Raji (cell line): Measurements from ENCODE around the gene SSC5D.

Experiments
- POLR2A ChIP-seq: IDR thresholded peaks from 2 replicates; pipeline ENCODE4 v1.6.1; 2011; ENCODE audit warnings: low read depth, low read length, control low read depth; ENCODE audit not compliant: insufficient read depth

SSC5D gene

DNA sequence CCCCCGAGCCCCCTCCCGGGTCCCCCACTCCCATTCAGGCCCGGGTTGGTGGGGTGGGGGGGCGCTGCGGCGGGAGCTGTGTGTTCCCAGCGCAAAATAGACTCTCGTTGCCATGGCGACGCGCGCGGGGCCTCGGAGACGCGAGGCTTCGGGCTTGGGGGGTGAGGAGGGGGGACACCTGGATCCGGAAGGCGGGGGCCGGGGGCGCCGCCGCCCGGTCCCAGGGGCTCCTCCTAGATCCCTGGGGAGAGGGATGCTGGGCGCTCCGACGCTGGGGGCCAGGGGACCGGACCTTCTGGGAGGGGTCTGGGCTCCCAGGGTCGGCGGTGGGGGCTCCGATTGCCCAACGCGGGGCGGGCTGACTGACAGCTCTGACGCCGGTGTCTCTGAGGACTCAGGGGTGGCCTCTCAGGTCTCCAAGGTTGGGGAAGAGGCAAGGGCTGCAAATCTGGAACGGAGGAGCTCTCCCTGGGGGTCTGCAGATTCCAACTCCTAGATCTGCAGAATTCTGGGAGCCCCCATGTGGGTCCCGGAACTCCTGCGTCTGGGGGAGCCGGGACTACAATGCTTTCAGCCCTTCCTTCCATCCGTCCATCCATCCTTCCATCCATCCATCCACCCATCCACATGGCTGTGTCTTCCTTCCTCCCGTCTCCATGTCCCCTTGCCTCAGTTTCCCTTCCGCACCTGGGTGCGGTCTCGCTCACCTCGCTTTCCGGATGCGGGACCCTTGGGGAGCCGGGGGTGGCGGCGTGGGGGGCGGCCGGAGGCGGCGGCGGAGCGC, 36.1 kb upstream of the SSC5D start:
- TF ChIP-seq POLR2A, result no peak

DNA sequence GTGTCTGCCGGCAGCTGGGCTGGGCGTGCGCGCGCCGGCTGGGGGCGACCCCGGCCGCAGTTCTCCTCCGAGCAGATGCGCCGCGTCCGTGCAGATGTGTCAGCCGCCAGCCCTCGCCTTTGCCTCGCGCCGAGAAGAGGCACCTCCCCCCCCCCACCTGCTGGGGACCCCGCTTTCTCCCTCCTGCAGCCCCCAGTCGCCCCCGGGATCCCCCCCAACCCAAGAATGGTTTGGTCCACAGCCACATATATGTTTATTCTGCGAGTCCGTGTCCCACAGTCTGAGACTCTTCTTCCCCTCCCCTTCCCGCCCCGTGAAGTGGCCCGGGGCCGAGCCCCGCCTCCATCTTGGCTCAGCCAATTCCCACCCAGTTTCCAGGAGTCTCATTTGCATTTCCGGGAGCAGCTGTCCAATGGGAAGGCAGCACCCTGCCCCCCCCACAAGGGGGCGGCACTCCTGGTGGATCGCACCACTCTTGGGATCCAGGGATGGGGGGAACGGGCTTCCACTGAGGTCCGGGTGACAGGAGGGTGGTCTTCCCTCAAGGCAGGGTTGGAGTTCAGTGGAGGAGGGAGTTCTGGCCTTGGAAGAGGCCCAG, 35.4 kb upstream of the SSC5D start:
- TF ChIP-seq POLR2A, result no peak

DNA sequence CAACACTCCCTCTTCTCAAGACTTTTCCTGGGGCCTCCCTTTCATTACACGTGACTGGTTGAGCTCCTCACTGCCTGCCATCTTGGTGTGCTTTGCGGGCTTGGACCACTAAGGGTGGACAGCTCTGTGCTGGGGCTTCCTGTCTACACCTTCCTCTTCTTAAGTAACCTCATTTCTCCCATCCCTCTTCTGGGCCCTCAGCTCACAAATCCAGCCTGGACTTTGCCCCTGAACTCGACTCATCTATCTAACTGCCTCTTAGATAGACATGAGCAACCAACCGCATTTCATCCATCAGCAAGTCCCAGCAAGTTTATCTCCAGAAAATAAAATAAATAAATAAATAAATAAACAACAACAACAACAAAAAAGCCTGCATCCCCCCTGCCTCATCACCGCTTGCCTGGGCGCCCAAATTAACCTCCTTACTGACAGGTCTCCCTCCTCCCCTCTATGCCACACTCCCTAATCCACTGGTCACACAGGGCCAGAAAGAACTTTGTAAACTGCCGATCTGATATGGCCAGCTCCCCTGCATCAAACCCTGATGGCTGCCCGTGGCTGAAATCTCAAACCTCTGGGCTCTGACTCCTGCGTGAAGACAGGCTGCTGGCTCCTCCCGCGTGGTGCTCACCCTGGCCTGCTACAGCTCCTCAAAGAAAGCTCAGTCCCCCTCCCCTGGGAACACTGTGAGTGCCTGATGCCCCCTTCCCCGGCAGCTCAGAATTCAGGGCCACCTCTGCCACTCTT, 34.5 kb upstream of the SSC5D start:
- TF ChIP-seq POLR2A, result no peak

DNA sequence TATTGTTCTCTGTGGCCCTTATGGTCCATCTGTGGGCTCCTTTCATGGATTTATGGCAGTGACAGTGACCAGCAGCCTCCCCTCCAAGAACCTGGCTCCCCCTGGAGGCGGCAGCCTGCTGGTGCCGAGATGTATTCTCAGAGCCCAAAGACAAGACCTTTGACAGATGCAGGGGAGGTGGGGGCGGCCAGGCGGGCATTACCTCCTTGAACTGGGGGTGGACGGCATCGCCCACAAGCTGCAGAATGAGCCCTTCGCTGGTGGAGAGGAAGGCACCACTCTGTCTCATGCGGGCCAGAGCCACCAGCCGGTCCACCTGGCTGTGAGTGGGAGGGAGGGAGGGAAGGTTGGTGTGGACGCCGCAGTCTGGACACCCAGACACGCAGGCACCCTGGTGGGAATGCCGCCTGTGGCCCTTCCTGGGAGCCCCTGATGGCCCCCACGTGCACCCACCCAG, 33.4 kb upstream of the SSC5D start:
- TF ChIP-seq POLR2A, result no peak

DNA sequence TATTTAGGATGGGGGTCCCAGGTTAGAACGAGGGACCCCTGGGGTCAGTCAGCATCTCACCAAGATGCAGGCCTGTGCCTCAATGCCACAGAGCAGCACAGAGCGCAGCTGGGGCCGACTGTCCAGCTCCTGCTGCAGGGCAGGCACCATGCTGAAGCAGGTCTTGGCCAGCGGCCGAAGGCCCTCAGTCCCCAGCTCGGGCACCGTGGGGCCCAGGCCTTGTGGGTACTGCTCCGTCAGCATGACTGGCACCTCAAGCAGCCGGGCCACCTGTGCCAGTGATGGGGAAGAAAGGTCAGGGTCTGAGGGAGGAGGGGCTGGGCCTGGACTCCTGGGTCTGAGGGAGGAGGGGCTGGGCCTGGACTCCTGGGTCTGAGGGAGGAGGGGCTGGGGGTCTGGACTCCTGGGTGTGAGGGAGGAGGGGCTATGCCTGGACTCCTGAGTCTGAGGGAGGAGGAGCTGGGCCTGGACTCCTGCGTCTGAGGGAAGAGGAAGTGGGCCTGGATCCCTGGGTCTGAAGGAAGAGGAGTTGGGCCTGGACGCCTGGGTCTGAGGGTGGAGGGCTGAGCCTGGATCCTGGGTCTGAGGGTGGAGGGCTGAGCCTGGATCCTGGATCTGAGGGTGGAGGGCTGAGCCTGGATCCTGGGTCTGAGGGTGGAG, 32.5 kb upstream of the SSC5D start:
- no peak for TF ChIP-seq POLR2A

DNA sequence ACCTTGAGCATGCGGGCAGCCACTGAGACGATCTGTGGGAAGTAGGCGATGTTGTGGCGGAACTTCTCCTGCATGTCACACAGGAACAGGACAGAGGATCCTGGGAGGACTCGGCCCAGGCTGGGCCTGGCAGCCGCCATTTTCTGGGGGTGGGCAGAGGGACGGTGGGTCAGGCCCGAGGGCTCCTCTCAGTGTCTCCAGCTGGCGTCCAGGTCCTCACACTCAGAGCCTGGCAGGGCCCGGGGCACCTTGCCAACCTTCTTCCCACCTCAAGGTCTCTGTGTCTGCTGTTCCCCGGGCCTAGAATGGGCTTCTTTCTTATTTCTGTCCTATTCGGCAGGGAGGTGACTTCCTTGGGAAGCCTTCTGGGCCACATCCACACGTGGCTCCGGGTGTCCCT, 31.9 kb upstream of the SSC5D start:
- no peak for TF ChIP-seq POLR2A

DNA sequence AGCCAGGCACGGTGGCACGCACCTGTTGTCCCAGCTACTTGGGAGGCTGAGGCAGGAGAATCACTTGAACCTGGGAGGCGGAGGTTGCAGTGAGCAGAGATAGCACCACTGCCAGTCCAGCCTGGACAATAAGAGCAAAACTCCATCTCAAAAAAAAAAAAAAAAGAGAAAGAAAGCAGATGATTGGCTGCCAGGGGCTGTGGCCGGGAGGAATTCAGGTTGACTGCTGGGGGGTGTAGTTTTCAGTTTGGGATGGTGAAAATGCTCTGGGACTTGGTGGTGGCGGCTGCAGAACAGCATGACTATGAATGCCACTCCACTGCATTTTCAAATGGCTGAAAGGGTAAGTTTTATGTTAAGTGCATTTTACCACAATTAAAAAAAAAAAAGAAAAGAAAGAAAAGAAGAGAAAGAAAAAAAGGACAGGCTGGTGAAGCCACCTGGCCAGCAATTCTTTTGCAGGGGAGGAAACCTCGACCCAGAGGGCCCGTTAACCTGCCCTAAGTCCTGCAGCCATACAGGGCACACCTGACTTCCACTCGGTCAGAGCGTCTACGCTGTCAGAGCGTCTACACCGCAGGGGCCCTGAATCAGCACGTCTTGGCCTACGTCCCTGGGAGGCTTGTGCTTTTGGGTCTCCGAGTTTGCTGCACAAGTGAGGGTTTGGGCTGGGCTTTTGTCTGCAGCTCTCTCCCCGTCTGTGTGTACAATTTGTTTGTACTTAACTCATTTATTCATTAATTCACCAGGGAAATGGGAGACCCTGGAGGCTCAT, 30.4 kb upstream of the SSC5D start:
- no peak for TF ChIP-seq POLR2A

DNA sequence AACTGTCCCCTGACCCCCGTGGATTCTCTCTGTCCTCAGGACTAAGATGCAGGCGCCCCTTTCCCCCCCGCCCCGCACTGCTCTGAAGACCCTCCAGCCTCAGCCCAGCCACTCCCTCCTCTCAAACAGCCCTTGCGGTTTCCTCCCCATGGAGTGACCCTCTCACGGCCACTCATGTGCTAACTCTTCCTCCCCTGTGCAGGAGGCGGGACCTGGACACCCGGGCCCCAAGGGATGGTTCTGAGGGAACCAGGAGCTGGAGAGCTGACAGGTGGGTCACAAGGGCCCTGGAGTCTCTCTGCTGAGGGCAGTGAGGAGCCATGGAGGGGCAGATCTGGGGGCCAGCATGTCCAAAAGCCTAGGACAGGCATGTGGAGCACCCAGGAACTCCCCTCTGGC, 28.7 kb upstream of the SSC5D start:
- TF ChIP-seq POLR2A, result no peak

DNA sequence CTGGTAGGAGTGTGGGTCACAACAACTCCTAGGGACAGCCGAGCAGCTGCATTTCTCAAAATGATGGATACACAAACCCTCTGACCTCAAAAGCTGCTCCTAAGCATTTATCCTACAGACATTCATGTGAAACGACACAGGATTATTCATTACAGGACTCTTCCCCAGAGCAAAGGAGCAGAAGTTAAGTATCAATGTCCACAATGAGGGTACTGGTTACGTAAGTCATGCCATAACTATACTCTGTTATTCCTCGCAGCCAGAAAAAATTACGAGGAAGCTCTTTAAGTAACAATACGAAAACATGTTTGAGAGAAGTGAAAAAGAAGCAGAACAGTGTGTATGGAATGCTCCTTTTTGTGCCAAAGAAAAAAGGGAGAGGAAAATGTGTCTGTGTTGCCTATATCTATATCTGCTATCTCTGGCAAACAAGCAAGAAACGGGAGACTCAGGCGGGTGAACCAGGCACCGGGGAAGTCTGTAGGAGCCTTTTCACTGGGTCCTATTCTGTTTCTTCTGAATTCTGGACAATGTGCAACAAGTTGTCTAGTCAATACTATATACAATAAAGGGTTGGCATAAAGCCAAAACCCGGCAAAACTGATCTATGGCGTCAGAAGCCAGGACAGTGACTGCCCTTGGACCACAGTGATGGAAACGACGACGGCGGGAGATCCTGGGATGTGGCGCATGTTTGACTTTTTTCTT, 28.1 kb upstream of the SSC5D start:
- TF ChIP-seq POLR2A, result no peak

DNA sequence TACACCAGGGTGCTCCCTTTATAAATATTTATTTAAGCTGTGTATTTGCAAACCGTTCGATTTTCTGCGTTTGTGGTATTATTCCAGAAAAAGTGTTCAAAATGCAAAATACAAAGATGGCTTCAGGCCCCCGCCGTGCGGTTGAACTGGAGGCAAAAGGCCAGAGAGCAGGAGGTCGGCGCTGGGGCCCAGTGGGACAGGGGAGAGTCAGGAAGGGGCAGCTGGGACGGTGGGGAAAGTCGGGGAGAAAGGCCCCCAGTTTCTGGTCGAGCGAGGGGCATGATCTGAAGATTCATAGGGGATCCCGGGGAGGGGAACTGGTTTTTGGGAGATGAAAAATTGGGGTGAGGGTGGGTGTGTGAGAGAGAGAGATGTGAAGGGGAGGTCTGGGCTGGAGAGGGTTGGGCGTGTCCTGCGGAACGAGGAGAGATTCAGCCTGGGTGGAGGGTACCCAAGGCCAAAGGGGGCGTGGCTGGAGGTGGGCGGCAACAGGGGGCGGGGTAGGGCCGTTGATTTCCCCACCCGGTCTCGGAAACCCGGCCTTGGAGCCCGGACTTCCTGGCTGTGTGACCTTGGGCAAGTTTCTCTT, 27.5 kb upstream of the SSC5D start:
- TF ChIP-seq POLR2A, result no peak; the same call in 1 of the 2 replicates

DNA sequence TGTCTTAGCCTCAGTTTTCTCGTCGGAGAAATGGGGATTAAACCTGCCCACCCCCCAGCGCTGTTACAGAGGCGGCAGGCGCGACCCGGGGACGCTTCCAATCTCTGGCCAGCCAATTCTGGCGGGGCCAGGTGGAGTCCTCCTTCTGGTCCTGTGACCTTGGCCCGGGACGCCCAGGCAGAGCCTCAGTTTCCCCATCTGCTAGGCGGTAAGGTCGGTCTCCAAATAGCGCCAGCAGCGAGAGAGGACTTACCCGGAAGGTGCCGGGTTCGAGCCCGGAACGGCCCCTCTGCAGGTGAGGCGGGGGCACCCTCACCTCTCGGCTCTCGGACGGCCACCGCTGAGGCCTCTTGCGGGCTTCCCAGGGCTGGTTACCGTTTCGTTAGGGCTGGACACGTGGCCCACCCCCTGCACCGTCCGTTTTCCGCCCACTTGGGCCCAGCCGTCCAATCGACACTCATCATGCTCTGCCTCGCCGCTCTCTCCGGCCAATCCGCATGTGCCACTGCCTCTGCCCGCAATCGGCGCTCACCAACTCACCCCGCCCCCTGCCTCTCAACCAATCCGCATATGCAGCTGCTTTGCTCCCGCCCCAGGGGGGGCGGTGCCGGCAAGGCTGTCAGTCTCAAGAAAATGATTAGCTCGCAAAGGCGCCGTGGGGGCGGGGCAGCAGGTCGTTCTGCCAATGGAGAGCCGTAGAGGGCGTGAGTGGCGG, 26.8 kb upstream of the SSC5D start, which contains the start of gene ISOC2:
Gene ISOC2, minus strand, starts transcription at position 384 of the 715 bp plus-strand sequence. CDS start 5,156 bp downstream, outside the sequence.
- TF ChIP-seq POLR2A, result peak; percentile 71

DNA sequence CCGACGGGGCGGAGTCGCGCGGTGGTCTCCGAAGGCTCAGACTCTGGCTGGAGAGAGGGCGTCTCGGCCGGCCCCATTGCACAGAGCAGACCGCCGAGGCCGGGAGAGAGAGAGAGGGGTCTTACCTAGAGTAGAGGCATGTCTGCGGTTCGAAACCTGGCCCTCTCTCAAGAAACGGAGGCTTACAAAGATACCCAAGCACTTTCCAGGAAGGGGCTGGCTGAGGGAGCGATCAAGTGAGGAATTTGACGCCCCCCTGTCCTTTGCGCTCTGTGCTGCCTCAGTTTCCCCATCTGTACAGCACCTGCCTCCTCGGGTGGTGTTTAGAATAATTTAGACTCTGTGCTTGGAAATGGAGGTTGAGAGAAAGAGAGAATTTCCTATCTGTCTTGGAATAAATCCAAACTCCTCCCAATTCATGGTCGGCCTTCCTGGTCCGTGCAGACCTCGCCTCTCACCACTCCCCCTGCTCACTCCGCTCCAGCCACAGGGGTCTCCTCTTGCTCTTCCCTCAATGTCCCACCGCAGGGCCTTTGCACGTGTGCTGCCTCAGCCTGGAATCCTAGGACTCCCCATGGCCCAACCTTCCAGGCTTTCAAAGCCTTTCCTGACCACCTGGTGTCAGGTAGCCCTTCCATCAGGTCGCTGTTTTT, 26.1 kb upstream of the SSC5D start:
- TF ChIP-seq POLR2A, result peak; percentile 59
